NCI-H2029 treated with DMSO at 0.1 percent for 48 hours (cell line): ENCODE data around the gene UBE2J2.

Experiments used
- DNase-seq: peaks from one replicate; lab custom pipeline; 2025; lab: John Stamatoyannopoulos, UW

The UBE2J2 gene

DNA sequence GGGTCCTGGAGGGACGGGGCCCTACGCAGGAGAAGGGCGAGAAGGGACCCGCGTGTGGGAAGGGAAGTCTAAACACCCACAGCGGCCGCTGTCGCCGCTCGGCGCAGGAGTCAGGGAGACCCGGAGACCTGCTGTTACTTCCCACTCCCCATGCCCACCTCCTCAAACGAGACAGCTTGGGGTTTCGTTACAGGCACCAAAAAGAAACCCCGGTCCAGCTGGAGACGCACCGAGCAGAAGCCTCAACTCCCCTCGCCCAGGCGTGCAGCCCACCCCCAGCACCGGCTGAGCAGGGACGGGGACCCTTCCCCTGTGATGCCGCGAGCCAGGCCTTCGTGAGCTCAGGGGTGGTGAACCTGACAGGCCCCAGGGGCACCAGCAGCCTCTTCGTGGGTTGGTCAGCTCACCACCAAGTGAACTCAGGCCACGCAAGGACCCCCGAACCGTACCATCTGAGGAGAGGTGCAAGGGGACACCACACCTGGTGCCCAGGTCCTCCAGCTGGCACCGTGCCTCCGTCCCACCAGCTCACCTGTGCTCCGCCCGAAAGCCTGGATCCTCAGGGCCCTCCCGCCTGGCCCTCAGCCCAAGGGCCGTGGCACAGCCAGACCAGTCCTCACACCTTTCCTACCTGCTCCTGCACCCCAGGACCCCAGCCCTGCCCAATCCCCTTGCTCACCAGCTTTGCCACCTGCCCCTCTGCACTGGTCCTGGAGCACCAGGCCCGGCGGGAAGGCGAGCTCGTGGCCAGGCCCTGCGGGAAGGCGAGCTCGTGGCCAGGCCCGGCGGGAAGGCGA, 46.9 kb downstream of the UBE2J2 start:
- no peak for DNase-seq

DNA sequence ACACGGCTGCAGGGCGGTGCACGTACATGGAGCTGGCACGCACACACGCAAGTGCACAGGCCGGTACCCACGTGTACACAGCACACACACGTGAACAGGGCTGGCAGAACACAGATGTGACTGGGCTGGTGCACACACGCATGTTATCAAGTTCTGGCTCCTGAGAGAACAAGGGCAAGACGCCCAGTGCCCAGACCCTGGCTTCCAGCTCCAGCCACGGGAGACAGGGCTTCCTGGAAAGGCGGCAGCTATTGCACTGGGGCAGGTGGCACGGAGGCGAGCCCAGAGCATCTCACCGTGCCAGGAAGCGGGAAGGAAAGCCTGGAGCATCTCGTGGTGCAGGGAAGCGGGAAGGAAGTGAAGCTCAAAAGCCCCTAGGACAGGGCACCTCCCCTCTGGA, 47.7 kb downstream of the UBE2J2 start:
- no peak for DNase-seq

DNA sequence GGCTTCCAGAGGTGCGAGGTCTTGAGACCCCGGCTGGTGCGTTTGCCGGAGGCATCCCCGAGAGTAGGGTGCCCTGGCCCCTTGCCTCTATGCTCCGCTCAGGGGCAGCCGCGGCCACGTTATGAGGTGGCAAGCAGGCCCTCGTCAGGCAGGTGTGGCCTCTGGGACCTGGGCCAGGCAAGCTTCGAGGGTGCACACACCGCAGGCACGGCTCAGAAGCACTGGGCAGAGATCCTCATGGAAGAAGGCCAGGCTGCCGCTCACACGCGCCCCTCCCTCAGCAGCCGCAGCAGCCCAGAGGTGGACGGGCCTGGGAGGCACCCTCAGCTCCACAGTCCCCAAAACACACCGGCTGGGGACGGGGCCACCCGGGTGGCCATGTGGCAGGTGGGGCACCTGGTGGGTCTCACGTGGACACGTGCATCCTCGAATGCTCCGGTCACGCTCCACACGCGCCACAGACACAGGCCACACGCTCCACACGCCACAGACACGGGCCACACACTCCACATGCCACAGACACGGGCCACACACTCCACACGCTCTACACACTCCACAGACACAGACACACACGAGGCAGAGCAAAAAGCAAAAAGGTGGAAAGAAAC, 48.3 kb downstream of the UBE2J2 start:
- DNase-seq = no peak

GRCh38 chr1:1223891-1224290, 49.8 kb downstream of the UBE2J2 start:
- no peak for DNase-seq

DNA sequence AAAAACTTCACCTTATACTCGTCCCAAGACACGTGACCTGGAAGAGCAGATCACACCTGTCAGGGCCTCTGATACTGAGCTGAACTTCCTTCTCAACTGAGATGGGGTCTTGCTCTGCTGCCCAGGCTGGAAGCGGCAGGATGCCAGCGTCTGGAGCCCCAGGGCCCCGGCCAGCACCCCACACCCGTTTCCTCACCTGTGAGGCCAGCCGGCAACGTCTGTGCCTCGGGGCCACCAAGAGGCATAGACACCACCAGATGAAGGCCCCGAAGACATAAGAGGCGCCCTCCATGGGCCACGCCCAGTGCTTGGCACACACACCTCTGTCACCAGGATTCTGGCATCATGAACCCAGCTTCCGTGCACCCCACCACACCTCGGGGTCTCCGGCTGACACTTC, 50.3 kb downstream of the UBE2J2 start:
- no peak for DNase-seq

DNA sequence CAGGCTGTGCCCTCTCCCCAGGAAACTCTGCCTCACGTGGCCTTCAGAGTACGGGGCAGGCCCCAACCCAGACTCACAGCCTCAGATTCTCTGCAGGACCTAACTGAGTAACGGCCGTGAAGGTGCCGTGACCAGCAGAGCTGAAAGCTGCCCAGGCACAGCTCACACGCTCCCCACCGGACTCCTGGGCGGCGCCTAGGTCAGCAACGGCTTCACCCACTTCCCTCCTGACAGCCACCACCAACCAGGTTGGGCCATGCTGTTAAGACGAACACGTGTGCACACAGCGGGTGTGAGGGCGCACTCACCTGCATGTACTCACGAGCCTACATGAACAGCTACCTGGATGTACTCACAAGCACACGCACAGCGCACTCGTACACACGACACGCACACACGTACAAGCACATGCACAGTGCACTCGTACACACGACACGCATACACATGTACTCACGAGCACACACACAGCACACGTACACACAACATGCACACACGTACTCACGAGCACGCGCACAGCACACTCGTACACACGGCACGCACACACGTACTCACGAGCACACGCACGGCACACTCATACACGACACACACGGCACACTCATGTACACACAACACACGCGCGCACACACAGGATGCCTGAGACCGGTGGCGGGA, 51.0 kb downstream of the UBE2J2 start:
- DNase-seq = no peak

DNA sequence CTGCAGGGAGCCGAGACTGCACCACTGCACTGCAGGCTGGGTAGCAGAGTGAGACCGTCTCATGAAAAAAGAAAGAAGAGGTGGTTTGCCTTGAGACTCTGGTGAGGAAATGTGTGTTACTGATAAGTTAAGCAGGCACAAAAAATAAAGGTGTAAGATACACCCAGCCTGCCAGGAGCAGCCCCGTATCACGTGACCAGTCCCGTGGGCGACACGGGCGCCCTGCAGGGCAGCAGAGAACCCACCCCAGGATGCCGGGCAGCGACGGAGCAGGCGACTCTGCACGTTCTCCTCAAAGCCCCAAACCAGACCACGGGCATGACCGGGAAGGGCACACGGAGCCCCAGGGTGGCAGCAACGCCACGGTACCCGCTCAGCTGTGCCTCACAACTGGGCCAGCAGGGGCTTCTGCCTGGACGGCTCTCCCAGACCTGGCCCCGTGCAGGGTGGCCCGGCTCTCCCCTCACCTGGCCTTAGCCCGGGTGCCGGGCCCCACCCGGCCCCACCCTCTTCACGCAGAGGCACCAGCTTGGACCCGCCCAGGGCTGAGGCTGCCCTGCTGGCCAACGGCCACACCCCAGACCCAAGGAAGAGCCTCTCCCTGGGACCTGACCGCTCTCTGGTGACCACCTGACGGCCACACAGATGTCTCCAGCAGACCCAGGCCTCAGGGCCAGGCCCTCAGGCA, 51.6 kb downstream of the UBE2J2 start:
- DNase-seq = no peak

DNA sequence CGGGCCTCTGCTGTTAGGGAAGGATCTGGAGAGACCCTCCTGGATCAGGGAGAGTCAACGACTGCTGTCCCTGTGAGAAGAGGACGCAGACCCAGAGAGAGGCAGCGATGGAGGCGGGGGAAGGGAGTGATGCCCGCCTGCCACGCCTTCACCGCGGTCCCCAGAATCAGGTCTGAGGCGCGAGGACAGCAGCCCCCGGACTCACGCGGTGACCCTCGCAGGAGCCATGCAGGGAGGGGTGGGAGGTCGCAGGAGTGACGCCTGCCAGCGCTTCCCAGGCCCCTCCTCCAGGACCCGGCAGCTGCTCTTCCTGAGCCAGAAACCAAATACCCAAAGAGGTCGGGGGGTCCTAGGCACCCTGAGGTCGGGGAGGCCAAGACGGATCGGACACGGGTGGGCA, 53.5 kb downstream of the UBE2J2 start:
- no peak for DNase-seq

- no peak for DNase-seq
These were observed 54.3 kb downstream of the UBE2J2 start for GRCh38 chr1:1219341-1219740.

DNA sequence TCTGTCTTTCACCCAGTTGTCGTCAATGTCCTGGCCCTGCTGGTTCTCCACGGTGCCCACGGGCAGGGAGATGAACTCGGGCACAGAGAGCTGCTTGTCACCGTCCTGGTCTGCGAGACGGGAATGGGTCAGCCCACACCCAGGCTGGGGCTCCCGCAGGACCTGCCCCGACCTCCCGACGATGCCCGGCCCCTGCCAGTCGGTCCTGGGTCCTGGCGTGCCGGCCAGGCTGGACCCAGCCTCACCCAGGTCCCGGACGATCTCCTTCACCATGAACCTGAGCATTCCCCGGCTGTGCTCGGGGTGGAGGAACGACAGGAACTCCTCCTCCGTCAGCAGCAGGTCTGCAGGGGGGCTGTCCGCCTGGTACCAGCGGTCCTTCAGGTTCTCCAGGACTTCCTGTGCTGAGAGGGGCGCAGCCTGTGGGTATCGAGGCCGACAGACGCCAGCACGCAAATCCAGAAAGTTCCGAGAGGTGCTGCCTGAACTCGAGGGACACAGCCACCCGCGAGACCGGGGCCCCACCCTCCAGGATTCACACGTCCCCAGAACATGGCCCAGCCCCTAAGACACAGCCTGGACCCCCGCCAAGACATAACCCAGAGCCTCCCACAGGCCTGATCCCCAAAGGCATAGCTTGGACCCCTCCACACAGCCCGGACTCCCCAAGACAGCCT, 55.0 kb downstream of the UBE2J2 start:
- no peak for DNase-seq

GRCh38 chr1:1217621-1218523, 55.8 kb downstream of the UBE2J2 start:
- no peak for DNase-seq

DNA sequence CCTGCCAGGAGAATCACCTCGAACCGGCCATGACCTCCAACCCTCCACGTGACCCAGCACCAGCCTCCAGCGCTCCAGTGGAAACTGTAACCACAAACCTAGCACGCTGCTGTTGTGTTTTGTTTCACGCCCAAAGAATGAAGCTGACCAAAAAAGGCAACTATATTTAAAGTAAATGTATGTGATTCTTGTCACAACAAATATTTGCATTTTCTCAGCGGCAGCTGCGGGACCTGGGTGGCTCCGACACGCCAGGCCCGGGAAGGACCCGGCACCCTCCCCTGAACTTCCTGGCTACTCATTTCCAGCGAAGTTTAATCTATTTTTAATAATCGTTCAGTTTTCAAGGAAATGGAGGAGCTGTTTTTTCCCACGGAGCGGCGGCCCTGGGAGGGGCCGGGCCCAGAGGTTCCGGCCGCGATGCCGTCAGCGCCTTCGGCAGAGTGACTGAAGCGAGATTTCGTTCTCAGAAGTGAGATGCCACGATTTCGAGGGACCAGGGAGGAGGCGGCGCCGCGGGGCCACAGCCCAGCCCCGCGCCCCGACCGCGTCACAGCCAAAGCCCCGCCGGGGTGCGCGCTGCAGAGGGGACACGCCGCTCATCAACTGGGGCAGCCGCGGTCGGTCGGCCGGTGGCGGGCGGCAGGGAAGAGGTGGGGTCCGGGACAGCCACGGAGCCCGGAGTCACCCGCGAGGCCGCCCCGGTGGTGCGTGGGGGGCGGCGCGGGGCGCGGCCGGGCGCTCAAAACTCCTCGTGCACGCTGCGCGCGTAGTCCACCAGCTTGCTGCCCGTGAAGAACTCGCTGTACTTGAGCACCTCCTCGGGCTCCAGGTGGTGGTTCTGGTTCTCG, 56.7 kb downstream of the UBE2J2 start:
- DNase-seq = no peak

GRCh38 chr1:1215881-1216605, 57.6 kb downstream of the UBE2J2 start:
- no peak for DNase-seq

DNA sequence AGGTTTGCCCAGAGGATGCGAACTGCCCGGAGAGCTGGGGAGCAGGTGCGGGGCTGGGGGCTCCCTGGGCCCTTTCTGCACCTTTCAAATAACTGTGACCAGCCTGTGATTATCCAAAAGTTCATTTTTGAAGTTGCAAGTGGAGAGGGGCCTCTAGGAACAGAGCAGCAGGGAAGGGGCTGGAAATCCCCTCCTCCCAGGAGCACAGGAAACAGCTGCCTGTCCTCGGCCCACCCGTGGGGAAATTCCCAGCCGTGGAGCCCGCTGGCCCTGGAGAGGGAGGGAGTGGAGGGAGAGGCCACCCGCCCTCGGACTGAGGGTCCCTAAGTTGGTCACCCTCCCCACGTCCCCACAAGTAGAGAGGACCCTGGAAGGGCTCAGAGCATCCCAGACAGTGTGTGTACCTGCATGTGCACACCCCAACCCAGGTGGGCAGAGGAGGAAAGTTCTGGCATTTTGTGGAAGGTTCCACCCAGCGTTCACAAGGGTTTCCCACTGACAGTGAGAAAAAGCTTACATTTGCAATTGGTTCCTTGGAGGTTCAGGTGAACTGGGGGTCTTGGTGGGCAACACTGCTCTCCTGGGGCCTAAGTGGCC, 58.5 kb downstream of the UBE2J2 start:
- no peak for DNase-seq

GRCh38 chr1:1213345-1214265, 60.0 kb downstream of the UBE2J2 start, which contains the start of gene TNFRSF4:
Gene TNFRSF4, minus strand, starts transcription at chr1:1214153. Its CDS starts 26 bp downstream, at chr1:1214127.
- DNase-seq = no peak

DNA sequence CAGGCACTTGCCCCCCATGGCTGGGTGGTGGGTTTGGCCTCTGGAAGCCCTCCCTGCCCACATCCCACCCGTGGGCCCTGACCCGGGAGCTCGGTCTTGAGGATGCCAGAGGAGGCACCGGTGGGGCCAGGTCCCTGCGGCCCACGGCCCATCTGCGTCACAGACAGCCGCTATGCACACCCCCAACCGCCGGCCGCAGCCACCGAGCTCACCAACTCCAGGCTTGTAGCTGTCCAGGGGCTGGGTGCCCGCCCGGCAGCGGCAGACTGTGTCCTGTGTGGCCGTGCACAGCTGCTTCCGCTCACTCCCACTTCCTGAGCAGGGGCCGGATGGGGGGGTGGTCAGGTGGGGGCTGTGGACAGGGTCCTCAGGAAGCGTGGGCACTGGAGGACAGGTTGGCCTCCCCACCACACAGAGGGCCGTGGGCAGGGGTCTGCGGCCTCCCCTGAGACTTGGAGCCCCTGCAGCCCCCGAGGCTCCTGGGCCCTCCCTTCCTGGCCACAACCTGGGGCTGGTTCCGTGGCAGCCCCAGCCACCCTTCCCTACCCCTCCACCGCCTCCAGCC, 60.8 kb downstream of the UBE2J2 start:
- no peak for DNase-seq
